Measurements from ENCODE around the gene BRAP.
A peak's percentile ranks its signal among the peaks of the same experiment; 100 is the strongest.
"Not testable (repeated sequence)": the region's sequence is repeated elsewhere in the genome, so short reads cannot be mapped to it uniquely, and the experiment has no call there.

Gene BRAP

GRCh38 chr12:111595341-111595835, 90.4 kb downstream of the BRAP start:
- Histone ChIP-seq H3K4me3 (ENCODE audit: low read length) (peak overlapping the region; percentile 96), H3K4me1 (ENCODE audit: control insufficient read depth, insufficient read depth, low read length) (peaks cover 45% of the 10 kb centered on the region), H3K9ac (ENCODE audit: low read length) (peak overlapping the region; percentile 38)
- DNase-seq (ENCODE audit: low read depth); H3K27me3 ChIP-seq (replicated peaks; ENCODE audit: control insufficient read depth, insufficient read depth, low read length); H3K9me3 ChIP-seq (ENCODE audit: control insufficient read depth, low read length); H3K36me3 ChIP-seq (ENCODE audit: control insufficient read depth, insufficient read depth, low read length, severe bottlenecking): not testable (repeated sequence)
